ENCODE results near the gene PFKL. TPM values are rescaled to one million over a fixed set of nuclear protein-coding genes. Genes with fewer than 3 reads are reported as not detected.

The PFKL gene
- total and polyA plus RNA-seq, 11 donors: 34.0 to 85.1 (median 46.1) TPM

DNA sequence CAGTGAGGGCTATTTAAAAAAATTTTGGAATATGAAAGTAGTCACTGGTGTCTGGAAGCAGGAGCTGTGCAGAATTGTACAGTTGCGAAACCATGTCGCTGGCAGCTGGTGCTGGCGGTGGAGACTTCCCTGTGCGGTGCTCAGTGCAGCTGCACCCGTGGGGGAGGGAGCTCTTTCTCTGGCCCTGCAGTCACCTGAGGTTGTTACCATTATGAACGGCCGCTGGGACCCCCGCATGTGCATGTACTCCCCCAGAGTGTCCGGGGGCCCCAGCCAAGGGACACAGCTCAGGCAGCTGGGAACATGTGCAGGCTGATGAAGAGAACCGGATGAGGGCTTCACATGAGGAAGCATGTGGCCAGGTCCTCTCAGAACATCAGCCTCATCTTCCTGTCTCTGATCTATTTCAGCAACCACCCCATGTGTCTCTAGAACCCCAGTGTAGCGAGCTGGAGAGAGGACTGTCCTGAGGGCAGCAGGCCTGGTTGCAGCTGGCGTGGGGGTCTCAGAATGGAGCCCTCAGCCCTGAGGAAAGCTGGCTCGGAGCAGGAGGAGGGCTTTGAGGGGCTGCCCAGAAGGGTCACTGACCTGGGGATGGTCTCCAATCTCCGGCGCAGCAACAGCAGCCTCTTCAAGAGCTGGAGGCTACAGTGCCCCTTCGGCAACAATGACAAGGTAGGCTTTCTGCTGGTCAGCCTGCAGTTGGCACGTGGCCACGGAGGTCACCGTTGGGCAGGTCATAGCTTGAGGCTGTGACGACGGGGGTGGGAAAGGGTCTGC, 53.5 kb downstream of the PFKL start, which contains the start of gene TRPM2:
TRPM2 (plus strand) TSS at position 431 of the 780 bp plus-strand sequence; CDS start at position 511, 80 bp downstream.
- TF ChIP-seq, protein P1, sequence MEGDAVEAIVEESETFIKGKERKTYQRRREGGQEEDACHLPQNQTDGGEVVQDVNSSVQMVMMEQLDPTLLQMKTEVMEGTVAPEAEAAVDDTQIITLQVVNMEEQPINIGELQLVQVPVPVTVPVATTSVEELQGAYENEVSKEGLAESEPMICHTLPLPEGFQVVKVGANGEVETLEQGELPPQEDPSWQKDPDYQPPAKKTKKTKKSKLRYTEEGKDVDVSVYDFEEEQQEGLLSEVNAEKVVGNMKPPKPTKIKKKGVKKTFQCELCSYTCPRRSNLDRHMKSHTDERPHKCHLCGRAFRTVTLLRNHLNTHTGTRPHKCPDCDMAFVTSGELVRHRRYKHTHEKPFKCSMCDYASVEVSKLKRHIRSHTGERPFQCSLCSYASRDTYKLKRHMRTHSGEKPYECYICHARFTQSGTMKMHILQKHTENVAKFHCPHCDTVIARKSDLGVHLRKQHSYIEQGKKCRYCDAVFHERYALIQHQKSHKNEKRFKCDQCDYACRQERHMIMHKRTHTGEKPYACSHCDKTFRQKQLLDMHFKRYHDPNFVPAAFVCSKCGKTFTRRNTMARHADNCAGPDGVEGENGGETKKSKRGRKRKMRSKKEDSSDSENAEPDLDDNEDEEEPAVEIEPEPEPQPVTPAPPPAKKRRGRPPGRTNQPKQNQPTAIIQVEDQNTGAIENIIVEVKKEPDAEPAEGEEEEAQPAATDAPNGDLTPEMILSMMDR (IDR thresholded peaks at IDR 0.05): no peak
- TF ChIP-seq POLR2A (IDR thresholded peaks at IDR 0.05): no peak
- Histone ChIP-seq H3K9me3 (no peaks in the 10 kb centered on the region), H3K36me3 (peaks cover 0 to 13% (median 0%) of the 10 kb centered on the region in 9 donors), H3K4me1 (peaks cover 0 to 51% (median 0%) of the 10 kb centered on the region in 12 donors), H3K27ac (peak within 1 kb of the TSS in 8 of 12 donors; percentile 15 to 93 (median 46)), H3K27me3 (peaks cover 9 to 40% (median 30%) of the 10 kb centered on the region in 9 donors), H3K4me3 (peak within 1 kb of the TSS in 7 of 12 donors; percentile 23 to 65 (median 35))
- ATAC-seq (peak; percentile 62 to 85 (median 78)), DNase-seq (peak; percentile 58 to 85 (median 70))
- intact Hi-C loops (cut with DNase I): no loop called here
- WGBS, 4 donors: 66 to 69% (median 67%) methylated on average over 13 to 21 of the region's 21 CpGs

DNA sequence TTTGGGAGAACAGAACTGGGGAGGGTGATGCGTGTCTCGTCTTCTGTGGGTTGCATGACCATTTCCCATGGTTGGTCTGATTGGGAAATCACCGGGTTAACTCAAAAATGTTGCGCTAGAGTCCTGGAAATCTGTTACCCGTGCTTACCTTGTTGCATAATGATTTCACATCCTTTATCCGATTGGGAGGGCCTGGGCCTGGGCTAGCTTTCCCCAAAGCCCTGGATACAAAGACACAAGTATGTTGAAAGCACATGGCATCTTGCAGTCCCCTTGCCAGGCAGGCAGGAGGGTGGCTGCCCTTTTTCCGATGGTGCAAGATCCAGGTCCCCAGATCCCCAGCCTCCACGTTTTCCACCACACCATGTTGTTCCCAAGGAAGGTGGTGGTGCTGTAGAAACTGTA, 54.1 kb downstream of the PFKL start:
- no peak for DNase-seq
- 56 to 71% (median 68%) methylated on average over 8 of the region's 8 CpGs for WGBS, 4 donors
- intact Hi-C loops (cut with DNase I): no loop called here

DNA sequence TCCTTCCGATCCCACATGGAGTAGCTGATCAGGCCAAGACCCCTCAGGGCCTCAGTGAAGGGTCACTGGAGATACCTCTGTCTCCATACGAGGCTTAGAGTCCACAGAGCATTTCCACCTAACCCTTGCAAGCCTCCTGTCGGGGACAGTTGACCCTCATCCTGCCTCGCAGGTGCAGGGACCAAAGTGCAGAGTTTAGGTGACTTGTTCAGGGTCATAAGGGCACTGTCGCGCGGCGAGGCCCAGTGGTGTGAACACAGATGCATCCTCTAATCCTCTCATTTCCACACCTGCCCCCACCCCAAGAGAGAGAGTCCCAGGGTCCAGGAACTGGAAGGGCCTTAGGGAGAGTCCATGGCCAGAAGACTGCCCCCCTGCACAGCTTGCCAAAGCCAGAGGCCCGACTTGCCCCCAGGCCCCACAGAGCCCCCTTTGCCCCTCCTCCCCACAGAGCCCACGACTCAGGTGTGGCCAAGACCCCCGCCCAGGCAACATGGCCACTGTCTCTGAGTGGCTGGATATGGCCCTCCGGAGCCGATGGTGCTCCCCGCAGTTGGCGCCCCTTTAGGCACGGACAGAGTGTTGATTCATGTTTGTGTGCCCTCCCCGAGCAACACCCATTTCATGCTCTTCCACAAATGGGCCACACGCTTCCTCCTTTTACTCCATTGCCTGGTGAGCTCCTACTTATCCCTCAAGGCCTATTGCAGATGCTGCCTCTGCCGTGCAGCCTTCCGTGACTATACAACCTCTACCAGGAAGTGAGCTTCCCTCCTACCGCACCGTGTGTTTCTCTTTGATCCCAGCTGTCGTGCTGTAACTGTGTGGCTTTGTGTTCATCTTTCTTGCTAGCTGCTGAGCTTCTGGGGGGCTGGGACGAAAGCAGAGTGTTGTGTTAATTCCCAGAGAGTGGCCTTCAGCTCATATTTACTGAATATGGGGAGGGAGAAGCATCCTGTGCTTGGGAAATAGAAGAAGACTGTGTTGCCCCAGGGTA, 55.2 kb downstream of the PFKL start:
- Histone ChIP-seq H3K9me3 (no peaks in the 10 kb centered on the region), H3K4me3 (peak overlapping the region in 1 of 12 donors; percentile 65), H3K27ac (peak overlapping the region in 2 of 12 donors; percentile 66 to 93), H3K4me1 (peaks cover 0 to 54% (median 0%) of the 10 kb centered on the region in 12 donors), H3K36me3 (peaks cover 0 to 13% (median 0%) of the 10 kb centered on the region in 9 donors), H3K27me3 (peaks cover 2 to 25% (median 17%) of the 10 kb centered on the region in 9 donors)
- intact Hi-C loops (cut with DNase I): no loop called here
- WGBS, 4 donors: 75 to 80% (median 78%) methylated on average over 23 to 24 of the region's 24 CpGs
- TF ChIP-seq POLR2A (IDR thresholded peaks at IDR 0.05): no peak
- TF ChIP-seq, protein P1 (IDR thresholded peaks at IDR 0.05): no peak
- DNase-seq (no peak), ATAC-seq (no peak)

More for the DNA sequence above, 54.1 kb downstream of the PFKL start:
- Histone ChIP-seq H3K9me3 (no peaks in the 10 kb centered on the region), H3K4me1 (peaks cover 0 to 51% (median 0%) of the 10 kb centered on the region in 12 donors), H3K27ac (peak overlapping the region in 3 of 12 donors; percentile 59 to 93 (median 66)), H3K27me3 (peaks cover 9 to 34% (median 27%) of the 10 kb centered on the region in 9 donors), H3K4me3 (peak overlapping the region in 7 of 12 donors; percentile 23 to 65 (median 35)), H3K36me3 (peaks cover 0 to 13% (median 0%) of the 10 kb centered on the region in 9 donors)
- no peak for TF ChIP-seq POLR2A (IDR thresholded peaks at IDR 0.05)
- TF ChIP-seq, protein P1 (IDR thresholded peaks at IDR 0.05): no peak
- ATAC-seq: peak in 2 of 4 donors; percentile 28 to 43
